H9 (cell line): Measurements from ENCODE around the gene HTN3. TPM values are rescaled to one million over a fixed set of nuclear protein-coding genes. Genes with fewer than 3 reads are reported as not detected.

Experiments used
- DNase-seq: peaks from one replicate; pipeline ENCODE4 v3.0.0-alpha.2; 2017
- H2AFZ ChIP-seq: one replicate; pipeline ENCODE4 v1.6.1; 2013; ENCODE audit warnings: mild to moderate bottlenecking, low read length, control low read depth, moderate library complexity
- H2AK5ac ChIP-seq: 2 replicates; pipeline ENCODE4 v1.6.1; 2013; ENCODE audit warnings: low read length, control low read depth, mixed read lengths; ENCODE audit not compliant: insufficient read length
- H2BK120ac ChIP-seq: one replicate; pipeline ENCODE4 v1.6.1; 2013; ENCODE audit warnings: low read depth, mild to moderate bottlenecking, low read length, control low read depth, inconsistent platforms; ENCODE audit not compliant: poor library complexity, severe bottlenecking
- H2BK12ac ChIP-seq: 2 replicates; pipeline ENCODE4 v1.6.1; 2013; ENCODE audit warnings: low read length, control low read depth, mixed read lengths, low read depth; ENCODE audit not compliant: insufficient read length
- H2BK15ac ChIP-seq: 2 replicates; pipeline ENCODE4 v1.6.1; 2013; ENCODE audit warnings: low read depth, low read length, control low read depth
- H2BK20ac ChIP-seq: one replicate; pipeline ENCODE4 v1.6.1; 2013; ENCODE audit warnings: low read depth, mild to moderate bottlenecking, low read length, control low read depth, inconsistent platforms; ENCODE audit not compliant: poor library complexity, severe bottlenecking
- H2BK5ac ChIP-seq: 2 replicates; pipeline ENCODE4 v1.6.1; 2013; ENCODE audit warnings: low read length, control low read depth, mixed read lengths; ENCODE audit not compliant: insufficient read length
- H3K14ac ChIP-seq: 2 replicates; pipeline ENCODE4 v1.6.1; 2013; ENCODE audit warnings: low read length, control low read depth; ENCODE audit not compliant: insufficient read depth
- H3K18ac ChIP-seq: 2 replicates; pipeline ENCODE4 v1.6.1; 2013; ENCODE audit warnings: low read depth, mild to moderate bottlenecking, mixed read lengths, low read length, control low read depth; ENCODE audit not compliant: insufficient read length
- H3K23ac ChIP-seq: 2 replicates; pipeline ENCODE4 v1.6.1; 2013; ENCODE audit warnings: low read length, control low read depth, mixed read lengths, low read depth; ENCODE audit not compliant: insufficient read length
- H3K23me2 ChIP-seq: 2 replicates; pipeline ENCODE4 v1.6.1; 2013; ENCODE audit warnings: low read depth, mild to moderate bottlenecking, mixed read lengths, low read length, control low read depth; ENCODE audit not compliant: insufficient read length, poor library complexity, severe bottlenecking
- H3K27ac ChIP-seq: 2 replicates; pipeline ENCODE4 v1.5.1; 2013; ENCODE audit warnings: low read length, control low read depth, mixed read lengths, low read depth; ENCODE audit not compliant: insufficient read length
- H3K27me3 ChIP-seq: 2 replicates; pipeline ENCODE4 v1.6.1; 2013; ENCODE audit warnings: low read length, control low read depth, inconsistent platforms; ENCODE audit not compliant: insufficient read depth
- H3K4ac ChIP-seq: 2 replicates; pipeline ENCODE4 v1.6.1; 2013; ENCODE audit warnings: low read depth, mild to moderate bottlenecking, control low read depth, inconsistent platforms, low read length, moderate library complexity
- H3K4me1 ChIP-seq: 2 replicates; pipeline ENCODE4 v1.6.1; 2013; ENCODE audit warnings: low read length, control low read depth, inconsistent platforms; ENCODE audit not compliant: insufficient read depth
- H3K4me2 ChIP-seq: 2 replicates; pipeline ENCODE4 v1.6.1; 2013; ENCODE audit warnings: low read length, control low read depth, mixed read lengths; ENCODE audit not compliant: insufficient read length, insufficient read depth
- H3K56ac ChIP-seq: 2 replicates; pipeline ENCODE4 v1.6.1; 2013; ENCODE audit warnings: low read depth, mild to moderate bottlenecking, mixed read lengths, low read length, control low read depth; ENCODE audit not compliant: insufficient read length
- H3K79me1 ChIP-seq: 2 replicates; pipeline ENCODE4 v1.6.1; 2013; ENCODE audit warnings: low read depth, mild to moderate bottlenecking, moderate library complexity, low read length, control low read depth, inconsistent platforms; ENCODE audit not compliant: insufficient read depth, poor library complexity, severe bottlenecking
- H3K79me2 ChIP-seq: 2 replicates; pipeline ENCODE4 v1.6.1; 2013; ENCODE audit warnings: low read length, control low read depth, inconsistent platforms; ENCODE audit not compliant: insufficient read depth
- H3K9ac ChIP-seq: 2 replicates; pipeline ENCODE4 v1.6.1; 2013; ENCODE audit warnings: low read length, control low read depth, mixed read lengths; ENCODE audit not compliant: insufficient read length; ENCODE audit errors: extremely low read depth
- H3K9me3 ChIP-seq: one replicate; pipeline ENCODE4 v1.6.1; 2013; ENCODE audit warnings: low read depth, low read length, inconsistent platforms; ENCODE audit not compliant: control insufficient read depth
- H3T11ph ChIP-seq: one replicate; pipeline ENCODE4 v1.6.1; 2013; ENCODE audit warnings: mild to moderate bottlenecking, low read length, control low read depth, inconsistent platforms
- H4K20me1 ChIP-seq: one replicate; pipeline ENCODE4 v1.6.1; 2013; ENCODE audit not compliant: control insufficient read depth, insufficient read length, insufficient read depth
- H4K5ac ChIP-seq: 2 replicates; pipeline ENCODE4 v1.6.1; 2013; ENCODE audit warnings: low read depth, mild to moderate bottlenecking, mixed read lengths, low read length, control low read depth; ENCODE audit not compliant: insufficient read length
- H4K8ac ChIP-seq: replicated peaks from 2 replicates; pipeline ENCODE4 v1.6.1; 2013; ENCODE audit warnings: low read length, control low read depth, mixed read lengths, low read depth; ENCODE audit not compliant: insufficient read length
- H4K91ac ChIP-seq: 2 replicates; pipeline ENCODE4 v1.6.1; 2013; ENCODE audit warnings: low read depth, mild to moderate bottlenecking, moderate library complexity, mixed read lengths, low read length, control low read depth; ENCODE audit not compliant: insufficient read length
- H3K27ac Mint-ChIP-seq, 3 experiments: 2 replicates in 2 of 3; 3 replicates in 1 of 3; pipeline ENCODE4 v1.8.0; 2020 to 2021; ENCODE audit warnings: mixed read lengths in 3 of 3, mild to moderate bottlenecking in 1 of 3, moderate library complexity in 1 of 3
- H3K27me3 Mint-ChIP-seq: 2 replicates; pipeline ENCODE4 v1.8.0; 2021; ENCODE audit warnings: low read depth, mild to moderate bottlenecking, moderate library complexity, mixed read lengths
- H3K36me3 Mint-ChIP-seq, 3 experiments: 2 replicates in 2 of 3; 3 replicates in 1 of 3; pipeline ENCODE4 v1.8.0; 2020 to 2021; ENCODE audit warnings: low read depth in 3 of 3, mixed read lengths in 3 of 3; ENCODE audit not compliant: insufficient read depth in 1 of 3
- H3K4me1 Mint-ChIP-seq, 2 experiments: 2 replicates each; pipeline ENCODE4 v1.8.0; 2020; ENCODE audit warnings: mixed read lengths in 2 of 2
- H3K4me3 Mint-ChIP-seq, 2 experiments: 2 replicates in 1 of 2; 3 replicates in 1 of 2; pipeline ENCODE4 v1.8.0; 2020 to 2021; ENCODE audit warnings: mild to moderate bottlenecking in 2 of 2, mixed read lengths in 2 of 2, moderate library complexity in 1 of 2
- H3K9me3 Mint-ChIP-seq, 2 experiments: 2 replicates in 1 of 2; 3 replicates in 1 of 2; pipeline ENCODE4 v1.8.0; 2020; ENCODE audit warnings: mild to moderate bottlenecking in 2 of 2, mixed read lengths in 2 of 2, moderate library complexity in 1 of 2
- WGBS: extraction: QIAGEN DNeasy Blood & Tissue Kit; methylation state at CpG from one replicate; pipeline ENCODE4 v1.1.7; 2013; ENCODE audit warnings: missing lambda C conversion rate, low lambda C conversion rate, mixed read lengths; ENCODE audit not compliant: insufficient read length; ENCODE audit errors: extremely low coverage; 5-methylcytosine and 5-hydroxymethylcytosine counted together
- total RNA-seq: library from RNA; stranded (reverse); gene quantifications from 2 replicates; pipeline ENCODE4 v1.2.1, GENCODE V29; 2021
- TF ChIP-seq, protein P1 (sequence below): fragments of 200-600 bp; sonication (generic); conservative IDR thresholded peaks from 3 replicates; pipeline ENCODE4 v1.8.0; 2021; ENCODE audit warnings: antibody characterized with exemption, mild to moderate bottlenecking

Gene HTN3
- total RNA-seq, 1 experiment from 2014 or later, result not detected

DNA sequence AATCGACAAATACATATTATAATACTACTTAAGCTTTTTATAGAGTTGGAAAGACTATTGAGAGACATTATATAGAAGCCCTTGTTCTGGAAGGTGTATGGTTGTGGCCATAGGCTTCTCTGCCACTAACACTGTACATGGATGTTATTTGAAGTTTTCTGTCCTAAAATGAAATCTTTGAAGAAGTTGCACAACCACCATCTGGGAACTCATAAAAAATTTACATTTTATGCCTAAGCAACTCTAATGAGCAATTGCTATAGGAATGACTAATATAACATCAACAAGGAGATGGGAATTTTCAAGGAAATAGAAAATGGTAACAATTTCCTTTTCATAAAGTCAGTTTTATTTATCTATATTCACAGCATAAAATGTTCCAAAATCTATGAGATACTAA lies 29.4 kb downstream of the HTN3 start:
- Histone ChIP-seq H4K8ac (no peak overlapping the region), H3K14ac (no peak overlapping the region), H3K4me2 (no peak overlapping the region), H4K91ac (no peak overlapping the region), H3K23ac (no peak overlapping the region), H2BK20ac (no peak overlapping the region), H3K4ac (no peak overlapping the region), H3K27ac (no peak overlapping the region), H4K5ac (no peak overlapping the region), H2BK120ac (no peak overlapping the region), H3K9me3 (no peaks in the 10 kb centered on the region), H3K27me3 (no peaks in the 10 kb centered on the region), H3K79me1 (no peaks in the 10 kb centered on the region), H3K9ac (no peak overlapping the region), H3K79me2 (no peaks in the 10 kb centered on the region), H4K20me1 (no peaks in the 10 kb centered on the region), H2BK12ac (no peak overlapping the region), H3K18ac (no peak overlapping the region), H3T11ph (no peak overlapping the region), H2AK5ac (no peak overlapping the region), H2BK5ac (no peak overlapping the region), H3K4me1 (no peaks in the 10 kb centered on the region), H3K56ac (no peak overlapping the region), H3K23me2 (no peaks in the 10 kb centered on the region), H2AFZ (no peak overlapping the region), H2BK15ac (no peak overlapping the region)
- H3K36me3 Mint-ChIP-seq, result peaks cover 0 to 5% (median 2%) of the 10 kb centered on the region in 3 experiments; a peak in 3 of 7 replicates
- no peaks in the 10 kb centered on the region for H3K27me3 Mint-ChIP-seq
- DNase-seq, result no peak
- peaks cover 0 to 2% of the 10 kb centered on the region in 2 experiments; a peak in 2 of 4 replicates for H3K4me1 Mint-ChIP-seq
- H3K4me3 Mint-ChIP-seq, result no peak overlapping the region
- TF ChIP-seq, protein P1, sequence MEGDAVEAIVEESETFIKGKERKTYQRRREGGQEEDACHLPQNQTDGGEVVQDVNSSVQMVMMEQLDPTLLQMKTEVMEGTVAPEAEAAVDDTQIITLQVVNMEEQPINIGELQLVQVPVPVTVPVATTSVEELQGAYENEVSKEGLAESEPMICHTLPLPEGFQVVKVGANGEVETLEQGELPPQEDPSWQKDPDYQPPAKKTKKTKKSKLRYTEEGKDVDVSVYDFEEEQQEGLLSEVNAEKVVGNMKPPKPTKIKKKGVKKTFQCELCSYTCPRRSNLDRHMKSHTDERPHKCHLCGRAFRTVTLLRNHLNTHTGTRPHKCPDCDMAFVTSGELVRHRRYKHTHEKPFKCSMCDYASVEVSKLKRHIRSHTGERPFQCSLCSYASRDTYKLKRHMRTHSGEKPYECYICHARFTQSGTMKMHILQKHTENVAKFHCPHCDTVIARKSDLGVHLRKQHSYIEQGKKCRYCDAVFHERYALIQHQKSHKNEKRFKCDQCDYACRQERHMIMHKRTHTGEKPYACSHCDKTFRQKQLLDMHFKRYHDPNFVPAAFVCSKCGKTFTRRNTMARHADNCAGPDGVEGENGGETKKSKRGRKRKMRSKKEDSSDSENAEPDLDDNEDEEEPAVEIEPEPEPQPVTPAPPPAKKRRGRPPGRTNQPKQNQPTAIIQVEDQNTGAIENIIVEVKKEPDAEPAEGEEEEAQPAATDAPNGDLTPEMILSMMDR, result no peak
- WGBS, result no CpG with 5 or more reads among the region's 1 CpG
- H3K9me3 Mint-ChIP-seq, result peaks cover 8 to 13% of the 10 kb centered on the region in 2 experiments; a peak in 3 of 5 replicates
- no peak overlapping the region for H3K27ac Mint-ChIP-seq
